Ramos (cell line): Measurements from ENCODE around the gene SLC28A1.

Source experiments
- in situ Hi-C: fragments of 300-500 bp; cut with MboI; formaldehyde crosslinking; loops from one replicate; pipeline ENCODE4 v1.14.3; 2022; ENCODE audit warnings: low sequenced_read_pairs; ENCODE audit not compliant: unreplicated experiment

Gene SLC28A1

DNA sequence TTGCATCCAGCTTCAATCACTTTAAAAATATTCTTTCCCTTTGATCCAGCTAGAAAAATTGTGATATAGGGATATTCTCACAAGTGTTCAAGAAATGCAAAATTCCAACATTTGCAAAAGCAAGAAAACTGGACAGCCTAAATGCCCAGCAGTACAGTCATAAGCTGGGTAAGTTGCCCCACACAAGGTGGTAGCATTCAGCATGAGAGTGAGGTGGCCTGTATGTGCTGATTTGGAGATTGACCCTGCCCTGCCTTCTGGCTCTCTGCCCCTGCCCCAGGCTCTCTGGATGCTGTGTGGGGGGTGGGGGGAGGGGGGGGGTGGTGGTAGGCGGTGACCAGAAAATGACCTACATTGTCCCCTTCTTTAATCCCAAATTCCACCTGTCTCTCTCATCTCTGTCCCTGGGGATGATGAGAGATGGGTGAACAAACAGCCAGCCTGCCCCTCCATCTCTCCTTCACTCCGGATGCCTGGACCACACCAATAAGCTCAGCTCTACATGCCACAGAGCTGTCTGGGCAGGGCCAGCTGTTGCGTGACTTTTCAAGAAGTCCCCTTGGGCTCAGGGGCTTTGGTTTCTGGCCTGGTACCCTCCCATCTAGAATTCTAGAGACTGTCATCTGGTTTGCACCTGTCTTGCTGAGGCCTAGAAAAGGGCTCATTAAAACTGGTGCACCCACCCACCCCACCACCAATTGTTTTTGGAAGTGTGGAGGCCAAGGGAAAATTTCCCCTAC, 42.2 kb downstream of the SLC28A1 start:
- in situ Hi-C loops = loop anchor here (10.0 kb wide), 1 partner anchor 332 kb away; no protein-coding TSS in a partner anchor

DNA sequence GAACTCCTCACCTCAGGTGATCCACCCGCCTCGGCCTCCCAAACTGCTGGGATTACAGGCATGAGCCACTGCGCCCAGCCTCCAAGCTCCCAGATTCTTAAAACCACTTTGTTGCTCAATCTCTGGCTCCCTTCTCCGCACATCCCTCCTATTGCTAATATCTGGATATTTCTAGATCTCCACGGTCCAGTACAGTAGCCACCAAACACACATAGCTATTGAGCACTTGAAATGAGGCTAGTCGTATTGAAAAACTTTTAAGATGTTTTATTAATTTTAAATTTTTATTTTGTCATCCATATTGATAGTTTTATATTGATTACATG, 44.3 kb downstream of the SLC28A1 start:
- in situ Hi-C loops = loop anchor here (10.0 kb wide), 1 partner anchor 334 kb away; no protein-coding TSS in a partner anchor

DNA sequence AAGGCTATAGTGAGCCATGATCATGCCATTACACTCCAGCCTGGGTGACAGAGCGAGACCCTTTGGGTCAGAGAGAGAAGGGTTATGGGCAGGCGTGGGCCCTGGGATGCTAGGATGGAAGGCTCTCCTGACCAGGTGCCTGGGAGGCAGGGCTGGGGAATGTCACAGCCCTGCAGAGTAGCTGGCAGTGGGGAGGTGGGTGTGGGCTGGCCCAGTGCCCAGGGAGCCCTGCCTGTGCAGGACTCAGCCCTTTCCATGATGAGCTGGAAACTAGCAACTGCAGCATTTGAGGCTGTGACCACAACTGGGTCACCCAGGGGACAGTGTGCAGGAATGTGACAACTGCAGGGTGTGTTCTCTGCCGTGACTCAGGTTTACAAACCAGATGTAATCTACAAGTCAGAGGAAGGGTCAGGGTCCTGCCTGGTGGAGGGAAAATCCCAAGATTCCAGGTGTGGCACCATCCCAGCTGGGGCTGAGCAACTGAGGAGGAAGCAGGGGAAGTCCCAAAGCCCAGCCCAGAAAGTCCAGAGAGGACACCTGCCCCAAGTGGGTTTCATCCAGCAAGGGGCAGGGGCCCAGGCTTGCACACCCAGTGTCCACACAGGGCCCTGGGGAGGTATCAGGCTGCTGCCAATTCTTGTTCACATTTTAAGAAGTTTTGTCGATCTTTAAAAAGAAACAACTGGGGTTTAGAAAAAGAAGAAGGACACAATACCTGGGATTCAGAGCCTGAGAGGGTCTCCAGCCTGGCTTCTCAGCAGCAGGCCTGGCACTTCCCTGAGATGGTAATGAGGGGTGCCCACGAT, 45.5 kb downstream of the SLC28A1 start:
- in situ Hi-C loops = loop anchor here (10.0 kb wide), 1 partner anchor 335 kb away; no protein-coding TSS in a partner anchor

DNA sequence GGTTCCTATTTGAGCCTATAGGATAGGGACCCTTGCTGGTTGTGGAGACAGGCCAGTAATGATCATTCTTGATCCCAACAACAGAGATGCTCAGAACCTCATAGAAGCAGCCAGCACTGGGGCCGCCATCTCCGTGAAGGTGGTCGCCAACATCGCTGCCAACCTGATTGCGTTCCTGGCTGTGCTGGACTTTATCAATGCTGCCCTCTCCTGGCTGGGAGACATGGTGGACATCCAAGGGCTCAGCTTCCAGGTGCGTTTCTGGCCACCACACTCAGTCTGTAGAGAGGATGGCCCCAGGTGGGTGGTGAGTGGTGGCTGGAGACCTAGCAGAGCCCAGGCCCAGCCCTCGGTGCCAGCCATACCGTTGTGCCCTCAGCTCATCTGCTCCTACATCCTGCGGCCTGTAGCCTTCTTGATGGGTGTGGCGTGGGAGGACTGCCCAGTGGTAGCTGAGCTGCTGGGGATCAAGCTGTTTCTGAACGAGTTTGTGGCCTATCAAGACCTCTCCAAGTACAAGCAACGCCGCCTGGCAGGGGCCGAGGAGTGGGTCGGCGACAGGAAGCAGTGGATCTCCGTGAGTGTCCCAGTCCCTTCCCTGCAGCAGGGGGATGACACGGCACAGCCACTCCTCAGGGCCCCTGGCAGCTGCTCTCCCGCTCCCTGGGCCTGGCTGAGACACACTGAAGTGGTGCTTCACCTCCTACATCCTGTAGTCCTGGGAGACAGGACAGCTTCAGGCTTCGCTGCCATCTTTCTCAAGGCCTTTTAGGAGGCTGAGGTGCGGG, 50.7 kb downstream of the SLC28A1 start:
- in situ Hi-C loops = no loop called here

DNA sequence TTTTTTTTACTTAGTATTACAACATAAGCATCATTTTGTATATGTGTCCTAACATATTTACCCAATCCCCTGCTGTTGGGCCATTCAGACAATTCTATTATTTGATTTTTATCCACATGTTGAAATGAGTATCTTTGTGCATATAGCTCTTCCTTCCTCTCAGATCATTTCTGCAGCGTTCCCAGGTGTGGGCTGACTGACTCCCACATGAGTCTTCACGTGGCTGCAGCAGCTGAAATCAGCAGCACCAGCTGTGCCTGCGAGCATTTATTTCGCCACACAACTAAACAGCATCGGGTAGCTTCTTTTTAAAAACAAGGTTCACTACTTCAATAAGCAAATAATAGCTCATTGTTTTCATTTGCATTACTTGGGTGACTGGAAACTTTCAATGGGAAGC, 52.7 kb downstream of the SLC28A1 start:
- in situ Hi-C loops = no loop called here

DNA sequence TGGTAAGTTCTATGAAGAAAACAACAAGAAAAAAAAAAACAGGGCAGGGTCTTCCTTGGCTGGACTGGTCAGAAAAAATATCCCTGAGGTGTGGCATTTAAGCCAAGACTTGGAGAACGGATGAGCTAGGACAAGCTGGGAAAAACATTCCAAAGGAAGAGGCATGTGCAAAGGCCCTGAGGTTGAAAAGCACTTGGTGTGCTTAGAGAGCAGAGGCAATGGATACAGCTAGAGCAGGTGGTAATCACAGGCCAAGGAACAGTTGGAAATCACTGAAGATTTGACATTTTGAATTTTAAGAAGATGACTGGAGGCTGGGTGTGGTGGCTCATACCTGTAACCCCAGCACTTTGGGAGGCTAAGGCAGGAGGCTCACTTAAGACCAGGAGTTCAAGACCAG, 54.3 kb downstream of the SLC28A1 start:
- in situ Hi-C loops = no loop called here

DNA sequence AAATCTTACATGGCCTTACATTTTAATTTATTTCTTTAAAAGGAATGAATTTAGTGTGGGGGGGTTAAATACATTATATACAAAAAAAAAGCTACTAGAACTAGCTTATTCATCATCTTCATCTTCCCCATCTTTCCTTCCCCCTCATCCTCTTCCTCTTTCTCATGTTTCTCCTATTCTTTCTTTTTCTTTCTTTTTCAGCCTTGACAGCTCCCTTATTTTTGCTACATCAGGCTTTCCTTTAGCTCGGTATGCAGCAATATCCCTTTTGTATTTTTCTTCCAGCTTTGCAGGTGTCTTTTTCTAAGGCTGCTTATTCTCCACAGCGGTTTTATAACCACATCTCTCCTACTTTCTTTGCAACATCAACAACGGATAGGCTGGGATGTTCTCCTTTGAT, 55.9 kb downstream of the SLC28A1 start:
- in situ Hi-C loops = no loop called here

DNA sequence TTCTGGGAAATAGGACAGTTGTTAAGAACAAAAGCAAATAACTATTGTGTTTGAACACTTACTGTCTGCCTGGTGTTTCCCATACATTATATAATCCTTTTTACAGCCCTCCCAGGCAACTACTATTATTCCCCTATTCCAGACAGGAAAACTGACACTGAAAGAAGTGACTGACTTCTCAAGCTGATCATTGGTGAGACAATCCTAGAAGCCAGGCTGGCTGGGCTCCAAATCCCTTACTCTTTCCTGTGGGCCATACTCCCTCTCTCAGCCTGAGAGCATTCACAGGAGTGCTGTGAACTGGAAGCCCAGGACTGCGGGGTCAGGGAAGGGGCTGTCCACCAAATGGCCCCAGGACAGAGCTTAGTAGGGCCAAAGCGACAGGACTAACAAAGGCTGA, 58.0 kb downstream of the SLC28A1 start:
- in situ Hi-C loops = no loop called here

DNA sequence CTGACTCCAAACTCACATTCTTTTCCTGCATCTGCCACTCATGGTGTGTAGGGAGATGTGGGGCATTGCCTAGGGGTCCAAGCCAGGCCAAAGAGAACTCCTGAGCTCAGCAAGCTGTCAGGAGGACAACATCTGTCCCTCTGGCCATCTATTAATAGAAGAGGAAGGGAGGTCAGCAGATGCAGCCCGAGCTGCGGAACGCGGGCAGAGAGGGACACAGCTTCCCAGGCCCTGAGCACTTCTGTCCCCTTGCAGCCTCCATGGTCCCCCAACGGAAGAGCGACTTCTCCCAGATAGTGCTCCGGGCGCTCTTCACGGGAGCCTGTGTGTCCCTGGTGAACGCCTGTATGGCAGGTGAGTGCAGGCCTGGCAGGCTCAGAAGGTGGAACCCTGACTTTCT, 59.8 kb downstream of the SLC28A1 start:
- in situ Hi-C loops = no loop called here

DNA sequence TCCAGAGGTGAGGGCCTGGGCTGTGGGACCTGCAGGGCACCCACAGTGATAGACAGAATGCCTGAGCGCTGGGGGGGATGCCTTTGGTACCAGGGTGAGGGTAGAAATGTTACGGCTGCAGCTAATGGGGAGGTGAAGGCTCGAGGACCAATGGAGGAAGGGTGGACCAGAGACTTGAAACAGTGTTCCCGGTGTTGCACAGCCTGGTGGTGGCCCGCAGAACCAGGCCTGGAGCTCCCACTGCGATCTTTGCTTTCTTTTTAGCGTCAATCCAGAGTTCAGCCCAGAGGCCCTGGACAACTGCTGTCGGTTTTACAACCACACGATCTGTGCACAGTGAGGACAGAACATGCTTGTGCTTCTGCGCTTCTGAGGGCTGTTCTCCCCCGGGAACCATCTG, 60.4 kb downstream of the SLC28A1 start:
- in situ Hi-C loops = no loop called here

DNA sequence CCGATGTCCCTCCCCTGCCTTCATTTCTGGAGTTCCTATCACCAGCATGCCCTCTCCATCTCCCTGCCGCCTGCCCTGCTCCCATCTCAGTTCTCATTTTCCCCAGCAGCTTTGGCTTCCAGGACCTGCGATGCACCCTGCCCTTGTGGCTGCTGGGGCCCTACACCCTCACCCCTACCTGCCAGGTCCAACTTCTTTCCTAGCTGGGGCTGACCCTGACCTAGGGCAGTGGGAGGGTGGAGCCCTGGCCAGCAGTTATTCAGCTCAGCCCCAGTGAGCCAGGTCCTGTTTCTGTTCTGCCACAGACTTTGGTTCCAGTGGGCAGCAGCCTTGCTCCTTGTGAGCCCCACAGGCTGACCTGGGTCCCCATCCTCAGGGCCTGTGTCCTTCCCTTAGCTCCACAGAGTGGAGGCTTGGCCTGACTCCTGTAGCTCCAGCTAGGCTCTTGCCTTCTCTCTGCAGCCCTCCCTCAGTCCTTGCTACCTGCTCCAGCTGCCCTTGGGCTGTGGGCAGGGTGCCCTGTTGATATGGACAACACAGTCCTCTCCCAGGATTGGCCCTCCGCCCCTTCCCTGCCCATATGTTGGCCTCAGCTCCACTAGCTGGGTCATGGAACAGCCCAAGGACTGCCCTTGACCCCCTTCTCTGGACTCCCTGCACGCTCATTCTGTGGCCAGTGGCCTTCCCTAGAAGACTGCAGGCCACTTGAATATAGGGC, 62.5 kb downstream of the SLC28A1 start:
- in situ Hi-C loops = no loop called here

DNA sequence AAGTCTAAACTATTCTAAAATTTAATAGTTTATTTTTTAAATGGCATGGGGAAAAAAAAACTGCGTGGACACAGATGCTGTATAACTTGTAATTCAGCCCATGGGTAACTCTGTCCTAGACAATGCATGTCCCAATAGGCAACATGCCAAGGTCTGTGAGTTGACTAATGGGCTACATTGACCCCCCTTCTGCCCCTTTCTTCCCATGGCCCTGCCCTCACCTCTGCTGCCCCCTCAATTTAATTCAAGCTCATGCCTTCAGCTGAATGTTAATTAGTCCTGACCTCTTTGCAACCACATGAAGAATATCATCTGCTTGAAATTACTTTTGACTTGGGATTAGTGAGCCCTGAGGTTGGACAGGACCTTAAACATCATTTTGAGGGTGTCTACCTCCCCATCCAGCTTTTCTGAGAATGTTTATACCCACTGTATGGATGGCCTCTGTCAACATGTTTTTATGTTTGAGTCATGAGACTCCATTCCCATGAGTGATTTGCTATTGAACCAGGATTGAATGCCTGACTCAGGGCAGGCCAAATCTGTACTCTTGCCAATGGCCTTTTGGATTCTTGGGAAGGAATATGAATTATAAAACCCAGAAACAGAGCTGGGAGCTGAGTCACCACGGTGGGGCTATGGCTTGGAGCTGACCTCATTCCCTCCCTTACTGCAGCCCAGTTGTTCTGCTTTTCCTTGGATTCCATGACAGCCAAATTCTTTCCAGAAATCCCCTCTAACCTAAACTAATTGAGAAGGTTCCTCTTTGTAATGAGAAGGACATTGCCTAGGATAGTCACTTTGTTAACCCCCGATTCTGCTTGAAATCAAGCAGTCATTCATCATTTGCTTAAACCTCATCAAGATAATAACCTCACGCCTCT, 63.7 kb downstream of the SLC28A1 start:
- in situ Hi-C loops = no loop called here

DNA sequence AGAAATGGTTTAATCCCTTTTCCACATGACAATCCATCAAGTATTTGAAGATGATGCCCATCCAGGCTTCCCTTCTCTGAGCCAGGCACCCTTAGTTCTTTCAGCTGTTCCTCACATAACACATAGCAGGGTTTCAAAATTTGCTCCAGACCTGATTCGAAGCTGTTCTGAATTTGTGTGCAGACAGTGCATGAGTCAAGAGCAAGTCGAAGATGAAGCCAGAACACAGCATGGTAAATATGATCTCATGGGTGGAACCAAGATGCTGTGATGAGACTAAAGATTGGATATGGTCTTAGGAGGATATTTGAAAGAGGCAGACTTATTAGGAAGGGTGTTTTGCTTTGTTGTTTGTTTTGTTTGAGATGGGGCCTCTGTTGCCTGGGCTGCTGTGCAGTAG, 64.6 kb downstream of the SLC28A1 start:
- in situ Hi-C loops = no loop called here

DNA sequence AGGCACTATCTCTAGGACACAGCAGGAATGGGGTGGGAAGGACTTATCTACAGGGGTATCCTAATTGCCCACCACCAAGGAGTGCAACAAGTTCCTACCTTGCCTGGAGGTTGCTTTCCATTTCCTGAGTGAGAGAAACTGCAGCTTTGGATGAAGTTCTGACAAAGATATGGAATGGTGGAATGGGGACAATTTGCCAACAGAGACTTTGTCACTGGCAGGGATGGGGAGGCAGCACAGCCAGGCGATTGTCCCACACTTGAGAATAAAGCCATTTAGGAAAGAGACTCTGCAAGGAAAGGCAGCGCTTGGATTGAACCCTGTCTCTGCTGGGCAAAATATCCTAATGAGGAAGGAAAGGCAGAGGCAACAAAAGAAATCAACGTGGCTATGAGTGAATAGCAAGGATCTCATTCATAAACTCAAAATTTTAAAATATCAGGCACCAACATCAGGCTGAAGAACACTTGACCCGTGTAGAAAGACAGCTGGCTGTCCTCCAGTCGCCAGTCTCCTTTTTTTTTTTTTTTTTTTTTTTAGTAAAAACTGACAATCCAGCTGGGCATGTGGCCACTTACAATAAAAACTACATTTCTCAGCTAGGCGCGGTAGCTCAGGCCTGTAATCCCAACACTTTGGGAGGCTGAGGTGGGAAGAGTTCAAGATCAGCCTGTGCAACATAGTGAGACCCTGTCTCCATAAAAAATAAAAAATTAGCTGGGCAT, 65.5 kb downstream of the SLC28A1 start:
- in situ Hi-C loops = no loop called here

DNA sequence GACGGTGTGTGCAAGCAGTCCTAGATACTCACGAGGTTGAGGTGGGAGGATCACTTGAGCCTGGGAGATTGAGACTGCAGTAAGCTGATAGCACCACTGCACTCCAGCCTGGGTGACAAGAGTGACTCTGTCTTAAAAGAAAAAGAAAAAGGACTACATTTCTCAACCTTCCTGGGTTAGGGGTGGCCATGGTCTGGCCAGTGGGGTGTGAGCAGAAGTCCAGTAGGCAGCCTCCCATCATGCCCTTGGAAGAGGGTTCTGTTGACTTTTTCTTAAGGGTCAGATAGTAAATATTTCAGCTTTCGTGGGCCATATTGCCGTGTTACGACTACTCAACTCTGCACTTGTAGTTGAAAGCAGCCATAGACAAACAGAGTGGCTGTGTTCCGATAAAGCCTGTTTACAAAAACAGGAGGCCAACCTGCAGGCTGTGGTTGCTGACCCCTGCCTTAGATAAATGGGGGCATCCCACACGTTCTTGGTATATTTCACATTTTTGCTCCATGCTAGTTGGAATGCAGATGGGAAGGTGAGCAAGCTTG, 66.2 kb downstream of the SLC28A1 start:
- in situ Hi-C loops = no loop called here

DNA sequence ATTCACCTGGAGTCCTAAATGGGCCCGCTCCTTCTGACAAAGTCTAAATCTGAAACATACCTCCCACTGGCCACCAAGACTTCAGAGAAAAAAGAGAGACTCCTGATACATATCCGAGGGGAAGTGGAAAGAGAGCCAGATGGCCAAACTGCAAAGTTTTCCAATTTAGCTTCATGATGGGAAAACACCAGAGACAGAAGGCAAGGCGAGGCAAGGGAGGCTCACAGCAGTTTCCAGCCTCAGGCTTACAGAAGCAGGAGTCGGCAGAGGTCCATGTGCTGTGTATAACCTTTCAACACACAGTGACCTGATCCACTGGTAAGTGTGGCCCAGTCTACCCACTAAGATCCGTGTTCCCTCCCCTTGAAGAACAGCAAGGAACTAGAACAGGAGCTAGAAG, 67.3 kb downstream of the SLC28A1 start:
- in situ Hi-C loops = no loop called here

DNA sequence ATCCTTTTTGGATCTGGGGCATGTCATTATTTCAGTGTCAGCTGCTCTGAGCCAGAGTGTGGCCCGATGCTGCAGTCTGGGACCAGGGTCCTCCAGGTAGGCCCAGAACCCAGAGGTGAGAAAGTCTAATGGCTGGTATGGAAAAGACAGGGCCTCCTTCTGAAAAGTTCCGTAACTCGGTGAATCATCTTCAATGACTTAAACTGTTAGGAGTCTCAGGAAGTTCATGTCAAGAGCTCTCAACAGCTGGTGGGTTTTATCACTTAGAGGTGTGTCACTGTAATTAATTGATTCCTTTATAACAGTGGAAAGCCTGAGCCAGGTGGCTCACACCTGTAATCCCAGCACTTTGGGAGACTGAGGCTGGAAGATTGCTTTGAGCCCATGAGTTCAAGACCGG, 68.7 kb downstream of the SLC28A1 start:
- in situ Hi-C loops = no loop called here

DNA sequence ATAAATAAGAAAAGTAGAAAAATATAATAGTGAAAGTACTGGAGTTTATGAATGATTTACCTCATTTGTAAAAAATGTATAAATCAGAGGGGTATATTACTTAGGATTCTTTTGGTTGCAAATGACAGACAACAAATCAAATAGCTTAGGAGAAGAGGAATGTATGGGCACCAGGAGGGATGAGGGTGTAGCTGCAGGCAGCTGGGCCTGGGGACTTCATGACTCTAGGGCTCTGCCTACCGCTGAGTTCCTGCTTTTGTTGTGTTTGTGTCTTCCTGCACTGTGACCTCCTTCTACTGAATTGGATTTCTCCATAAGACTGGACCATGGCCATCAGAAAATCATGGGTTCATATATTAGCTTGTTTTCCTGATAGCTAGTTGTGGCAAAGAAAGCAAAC, 69.3 kb downstream of the SLC28A1 start:
- in situ Hi-C loops = no loop called here
